ENCODE results near the gene TOM1L2. TPM values are rescaled to one million over a fixed set of nuclear protein-coding genes. Genes with fewer than 3 reads are reported as not detected.

TOM1L2 gene
- total RNA-seq, 1 experiment from 2014 or later: 45.2 TPM

GRCh38 chr17:17909078-17909477, 63.1 kb downstream of the TOM1L2 start:
- in situ Hi-C loops (cut with HindIII; ENCODE audit: low pct_unique_long_range_greater_than_20kb, low sequenced_read_pairs): no loop called here
- DNase-seq (ENCODE audit: low read depth, low spot score) (no peak), ATAC-seq (no peak)
- H3K4me3 ChIP-seq (ENCODE audit: low read depth in 2 of 2, low read length in 2 of 2): no peak overlapping the region
- intact Hi-C loops (cut with micrococcal nuclease; ENCODE audit: unreplicated experiment): no loop called here
- H3K27ac ChIP-seq (ENCODE audit: low read length): no peak overlapping the region
- POLR2A ChIA-PET: no interaction called here
- no TSS peak for BruUV-seq (replicated peaks)
- H3K4me1 ChIP-seq (ENCODE audit: control insufficient read depth, insufficient read depth, low read length): peaks cover 8% of the 10 kb centered on the region
- H3K36me3 ChIP-seq (ENCODE audit: control insufficient read depth, insufficient read depth, low read length): no peaks in the 10 kb centered on the region
- no peaks in the 10 kb centered on the region for H3K9me3 ChIP-seq (ENCODE audit: control insufficient read depth, insufficient read depth, low read depth, low read length)
- no peak for TF ChIP-seq SIN3A (IDR thresholded peaks at IDR 0.05; ENCODE audit: borderline replicate concordance, insufficient read depth, low read depth, low read length)
- TF ChIP-seq CTCF (IDR thresholded peaks at IDR 0.05): no peak
- TF ChIP-seq, protein P1, sequence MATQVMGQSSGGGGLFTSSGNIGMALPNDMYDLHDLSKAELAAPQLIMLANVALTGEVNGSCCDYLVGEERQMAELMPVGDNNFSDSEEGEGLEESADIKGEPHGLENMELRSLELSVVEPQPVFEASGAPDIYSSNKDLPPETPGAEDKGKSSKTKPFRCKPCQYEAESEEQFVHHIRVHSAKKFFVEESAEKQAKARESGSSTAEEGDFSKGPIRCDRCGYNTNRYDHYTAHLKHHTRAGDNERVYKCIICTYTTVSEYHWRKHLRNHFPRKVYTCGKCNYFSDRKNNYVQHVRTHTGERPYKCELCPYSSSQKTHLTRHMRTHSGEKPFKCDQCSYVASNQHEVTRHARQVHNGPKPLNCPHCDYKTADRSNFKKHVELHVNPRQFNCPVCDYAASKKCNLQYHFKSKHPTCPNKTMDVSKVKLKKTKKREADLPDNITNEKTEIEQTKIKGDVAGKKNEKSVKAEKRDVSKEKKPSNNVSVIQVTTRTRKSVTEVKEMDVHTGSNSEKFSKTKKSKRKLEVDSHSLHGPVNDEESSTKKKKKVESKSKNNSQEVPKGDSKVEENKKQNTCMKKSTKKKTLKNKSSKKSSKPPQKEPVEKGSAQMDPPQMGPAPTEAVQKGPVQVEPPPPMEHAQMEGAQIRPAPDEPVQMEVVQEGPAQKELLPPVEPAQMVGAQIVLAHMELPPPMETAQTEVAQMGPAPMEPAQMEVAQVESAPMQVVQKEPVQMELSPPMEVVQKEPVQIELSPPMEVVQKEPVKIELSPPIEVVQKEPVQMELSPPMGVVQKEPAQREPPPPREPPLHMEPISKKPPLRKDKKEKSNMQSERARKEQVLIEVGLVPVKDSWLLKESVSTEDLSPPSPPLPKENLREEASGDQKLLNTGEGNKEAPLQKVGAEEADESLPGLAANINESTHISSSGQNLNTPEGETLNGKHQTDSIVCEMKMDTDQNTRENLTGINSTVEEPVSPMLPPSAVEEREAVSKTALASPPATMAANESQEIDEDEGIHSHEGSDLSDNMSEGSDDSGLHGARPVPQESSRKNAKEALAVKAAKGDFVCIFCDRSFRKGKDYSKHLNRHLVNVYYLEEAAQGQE (IDR thresholded peaks at IDR 0.05; ENCODE audit: insufficient read depth in 1 of 2, low read depth in 2 of 2, low read length in 1 of 2): no peak
- no peak for TF ChIP-seq POLR2AphosphoS5 (IDR thresholded peaks at IDR 0.05; ENCODE audit: low read depth, low read length)
- TF ChIP-seq TCF7L2 (IDR thresholded peaks at IDR 0.05; ENCODE audit: low read depth, low read length): no peak
- CTCF ChIA-PET: no interaction called here
- H3K27me3 ChIP-seq (ENCODE audit: control insufficient read depth, insufficient read depth, low read length): no peaks in the 10 kb centered on the region

DNA sequence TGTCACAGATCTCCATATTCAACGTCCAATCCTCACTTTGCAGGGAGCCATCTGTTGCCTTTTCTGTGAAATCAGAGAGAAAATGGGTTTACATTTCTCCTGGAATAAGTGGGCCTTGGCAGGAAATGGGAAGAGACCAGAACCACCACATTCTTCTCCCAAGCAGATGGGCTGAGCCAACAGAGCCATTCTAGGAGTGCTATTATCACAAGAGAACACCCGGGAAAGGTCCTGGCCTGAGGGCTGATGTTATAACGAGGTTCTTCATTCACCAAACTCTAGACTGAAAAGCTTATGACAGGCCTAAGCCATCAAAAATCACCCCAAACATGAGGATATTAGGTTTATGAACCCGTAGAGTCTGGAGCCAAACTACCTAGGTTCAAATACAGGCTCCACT, 64.7 kb downstream of the TOM1L2 start:
- DNase-seq (ENCODE audit: low read depth, low spot score): no peak
- no peaks in the 10 kb centered on the region for H3K36me3 ChIP-seq (ENCODE audit: control insufficient read depth, insufficient read depth, low read length)
- ATAC-seq: no peak
- ChIA-PET POLR2A (no interaction called here), CTCF (interaction anchor here (1.0 kb wide), 1 partner anchor 78 kb away, joined by 3 read pairs; no protein-coding TSS in a partner anchor)
- TF ChIP-seq, protein P1 (IDR thresholded peaks at IDR 0.05; ENCODE audit: insufficient read depth in 1 of 2, low read depth in 2 of 2, low read length in 1 of 2): no peak
- TF ChIP-seq CTCF (IDR thresholded peaks at IDR 0.05) (no peak), POLR2AphosphoS5 (IDR thresholded peaks at IDR 0.05; ENCODE audit: low read depth, low read length) (no peak), TCF7L2 (IDR thresholded peaks at IDR 0.05; ENCODE audit: low read depth, low read length) (no peak), SIN3A (IDR thresholded peaks at IDR 0.05; ENCODE audit: borderline replicate concordance, insufficient read depth, low read depth, low read length) (no peak)
- no TSS peak for BruUV-seq (replicated peaks)
- H3K4me3 ChIP-seq (ENCODE audit: low read depth in 2 of 2, low read length in 2 of 2): no peak overlapping the region
- H3K9me3 ChIP-seq (ENCODE audit: control insufficient read depth, insufficient read depth, low read depth, low read length): no peaks in the 10 kb centered on the region
- no peaks in the 10 kb centered on the region for H3K27me3 ChIP-seq (ENCODE audit: control insufficient read depth, insufficient read depth, low read length)
- no peaks in the 10 kb centered on the region for H3K4me1 ChIP-seq (ENCODE audit: control insufficient read depth, insufficient read depth, low read length)
- no peak overlapping the region for H3K27ac ChIP-seq (ENCODE audit: low read length)
- in situ Hi-C loops (cut with HindIII; ENCODE audit: low pct_unique_long_range_greater_than_20kb, low sequenced_read_pairs) (no loop called here), intact Hi-C loops (cut with micrococcal nuclease; ENCODE audit: unreplicated experiment) (no loop called here)

Measured in Panc1 (cell line).